ENCODE measurements around the gene ATP1B4. TPM values are rescaled to one million over a fixed set of nuclear protein-coding genes. Genes with fewer than 3 reads are reported as not detected.

ATP1B4 gene
- total RNA-seq, 1 experiment from 2014 or later: not detected

DNA sequence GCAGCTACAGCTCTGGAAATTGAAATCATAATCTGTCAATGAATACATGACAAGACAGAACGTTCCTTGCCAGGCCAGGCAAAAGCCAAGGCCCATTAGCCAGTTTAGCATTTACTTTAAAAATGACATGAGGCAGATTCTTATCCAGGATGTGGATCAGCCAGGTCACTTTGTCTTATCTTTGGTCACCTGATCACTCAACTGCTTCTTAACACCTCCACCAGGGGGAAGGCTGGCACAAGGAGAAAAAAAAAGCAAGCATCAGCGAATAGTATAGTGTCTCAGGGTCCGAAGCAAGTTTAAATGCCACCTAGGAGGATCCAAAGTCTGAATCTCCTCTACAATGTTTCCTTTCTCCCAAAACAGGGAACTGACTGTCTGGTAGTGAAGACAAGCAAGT is 18.8 kb downstream of the ATP1B4 start:
- Mint-ChIP-seq H3K36me3 (ENCODE audit: insufficient read depth in 1 of 3, low read depth in 3 of 3) (no peaks in the 10 kb centered on the region; a peak in 2 of 7 replicates), H3K4me3 (no peak overlapping the region), H3K4me1 (peaks cover 17 to 23% of the 10 kb centered on the region in 2 experiments), H3K27ac (no peak overlapping the region), H3K9me3 (peaks cover 55 to 67% of the 10 kb centered on the region in 2 experiments), H3K27me3 (ENCODE audit: low read depth) (peaks cover 6% of the 10 kb centered on the region)
- Histone ChIP-seq H2BK5ac (ENCODE audit: insufficient read length, low read length) (no peak overlapping the region), H2BK120ac (ENCODE audit: low read depth, low read length, poor library complexity, severe bottlenecking) (no peak overlapping the region), H2AFZ (ENCODE audit: low read length) (no peak overlapping the region), H3K4me1 (ENCODE audit: insufficient read depth, low read length) (peaks cover 3% of the 10 kb centered on the region; the same call in 1 of the 2 replicates), H3T11ph (ENCODE audit: low read length) (no peak overlapping the region), H4K20me1 (ENCODE audit: control insufficient read depth, insufficient read depth, insufficient read length) (no peaks in the 10 kb centered on the region), H3K79me1 (ENCODE audit: insufficient read depth, low read depth, low read length, poor library complexity, severe bottlenecking) (no peaks in the 10 kb centered on the region), H3K14ac (ENCODE audit: insufficient read depth, low read length) (no peak overlapping the region), H3K56ac (ENCODE audit: insufficient read length, low read depth, low read length) (no peak overlapping the region), H4K5ac (ENCODE audit: insufficient read length, low read depth, low read length) (no peak overlapping the region), H3K4me2 (ENCODE audit: insufficient read depth, insufficient read length, low read length) (no peak overlapping the region), H2BK20ac (ENCODE audit: low read depth, low read length, poor library complexity, severe bottlenecking) (no peak overlapping the region), H2AK5ac (ENCODE audit: insufficient read length, low read length) (no peak overlapping the region), H3K27me3 (ENCODE audit: insufficient read depth, low read length) (no peaks in the 10 kb centered on the region), H3K23me2 (ENCODE audit: insufficient read length, low read depth, low read length, poor library complexity, severe bottlenecking) (no peaks in the 10 kb centered on the region), H2BK12ac (ENCODE audit: insufficient read length, low read depth, low read length) (no peak overlapping the region), H3K27ac (ENCODE audit: insufficient read length, low read depth, low read length) (no peak overlapping the region), H3K79me2 (ENCODE audit: insufficient read depth, low read length) (no peaks in the 10 kb centered on the region), H3K9ac (ENCODE audit: extremely low read depth, insufficient read length, low read length) (no peak overlapping the region), H4K91ac (ENCODE audit: insufficient read length, low read depth, low read length) (no peak overlapping the region), H3K9me3 (ENCODE audit: control insufficient read depth, low read depth, low read length) (peaks cover 43% of the 10 kb centered on the region), H3K23ac (ENCODE audit: insufficient read length, low read depth, low read length) (no peak overlapping the region), H3K4ac (ENCODE audit: low read depth, low read length) (no peak overlapping the region), H2BK15ac (ENCODE audit: low read depth, low read length) (no peak overlapping the region), H4K8ac (replicated peaks; ENCODE audit: insufficient read length, low read depth, low read length) (no peak overlapping the region), H3K18ac (ENCODE audit: insufficient read length, low read depth, low read length) (no peak overlapping the region)
- peak; percentile 33 for DNase-seq
- peak; percentile 61 for TF ChIP-seq CTCF (conservative IDR thresholded peaks at IDR 0.05)
- no CpG with 5 or more reads among the region's 3 CpGs for WGBS (ENCODE audit: extremely low coverage, insufficient read length, low lambda C conversion rate)

Data from H9 (cell line).